Endothelial cell of umbilical vein (primary cell): ENCODE results near the gene FMO2.

ENCODE experiments used
- POLR2A ChIP-seq: IDR thresholded peaks from 2 replicates; pipeline ENCODE4 v1.6.1; 2012; ENCODE audit warnings: low read depth, mild to moderate bottlenecking, control low read depth, low read length
- POLR2AphosphoS5 ChIP-seq: IDR thresholded peaks from 2 replicates; pipeline ENCODE4 v1.6.1; 2012; ENCODE audit warnings: low read depth, mild to moderate bottlenecking, control low read depth, low read length, moderate library complexity; ENCODE audit not compliant: insufficient read depth
- TF ChIP-seq, protein P1 (sequence below), 2 donors: IDR thresholded peaks; 1 replicate in 1 of 2; 2 replicates in 1 of 2; pipeline ENCODE4 v1.5.1; 2011; ENCODE audit warnings: low read length in 2 of 2, mild to moderate bottlenecking in 2 of 2, moderate library complexity in 2 of 2, control low read depth in 1 of 2, inconsistent platforms in 1 of 2, low read depth in 1 of 2; ENCODE audit not compliant: insufficient read depth in 1 of 2; ENCODE audit errors: extremely low read depth in 1 of 2
- TF ChIP-seq, protein P2 (sequence below): IDR thresholded peaks from 2 replicates; pipeline ENCODE4 v1.6.1; 2011; ENCODE audit not compliant: insufficient read depth, insufficient read length

DNA sequence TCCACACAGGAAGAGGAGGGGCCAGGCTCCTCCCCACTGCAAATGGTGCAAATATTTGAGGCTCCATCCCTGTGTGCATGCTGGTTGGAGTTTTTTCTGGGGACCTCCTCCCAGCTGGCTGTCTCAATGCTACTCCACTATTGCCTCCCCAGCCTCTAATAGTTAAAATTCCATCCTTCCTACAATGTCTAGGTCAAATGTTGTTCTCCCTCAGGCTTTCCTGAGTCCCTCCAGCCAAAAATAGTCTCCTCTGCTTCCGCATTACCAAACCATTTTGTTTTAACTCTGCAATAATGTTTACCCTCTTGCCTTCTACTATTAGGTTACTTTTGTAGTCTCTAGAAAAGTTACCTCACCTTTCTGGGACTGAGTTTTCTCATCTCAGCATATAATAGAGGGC, 33.6 kb downstream of the FMO2 start:
- TF ChIP-seq, protein P1, sequence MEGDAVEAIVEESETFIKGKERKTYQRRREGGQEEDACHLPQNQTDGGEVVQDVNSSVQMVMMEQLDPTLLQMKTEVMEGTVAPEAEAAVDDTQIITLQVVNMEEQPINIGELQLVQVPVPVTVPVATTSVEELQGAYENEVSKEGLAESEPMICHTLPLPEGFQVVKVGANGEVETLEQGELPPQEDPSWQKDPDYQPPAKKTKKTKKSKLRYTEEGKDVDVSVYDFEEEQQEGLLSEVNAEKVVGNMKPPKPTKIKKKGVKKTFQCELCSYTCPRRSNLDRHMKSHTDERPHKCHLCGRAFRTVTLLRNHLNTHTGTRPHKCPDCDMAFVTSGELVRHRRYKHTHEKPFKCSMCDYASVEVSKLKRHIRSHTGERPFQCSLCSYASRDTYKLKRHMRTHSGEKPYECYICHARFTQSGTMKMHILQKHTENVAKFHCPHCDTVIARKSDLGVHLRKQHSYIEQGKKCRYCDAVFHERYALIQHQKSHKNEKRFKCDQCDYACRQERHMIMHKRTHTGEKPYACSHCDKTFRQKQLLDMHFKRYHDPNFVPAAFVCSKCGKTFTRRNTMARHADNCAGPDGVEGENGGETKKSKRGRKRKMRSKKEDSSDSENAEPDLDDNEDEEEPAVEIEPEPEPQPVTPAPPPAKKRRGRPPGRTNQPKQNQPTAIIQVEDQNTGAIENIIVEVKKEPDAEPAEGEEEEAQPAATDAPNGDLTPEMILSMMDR (IDR thresholded peaks at IDR 0.05; ENCODE audit: extremely low read depth in 1 of 2, insufficient read depth in 1 of 2, low read depth in 1 of 2, low read length in 2 of 2): no peak
- TF ChIP-seq, protein P2, sequence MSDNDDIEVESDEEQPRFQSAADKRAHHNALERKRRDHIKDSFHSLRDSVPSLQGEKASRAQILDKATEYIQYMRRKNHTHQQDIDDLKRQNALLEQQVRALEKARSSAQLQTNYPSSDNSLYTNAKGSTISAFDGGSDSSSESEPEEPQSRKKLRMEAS: no peak
- TF ChIP-seq POLR2A (no peak), POLR2AphosphoS5 (no peak)
